HEK293T (cell line): ENCODE data around the gene PAPPA.

Source experiments
- CTCF ChIA-PET: fragments of 350-600 bp; formaldehyde crosslinking; extraction: SDS; loops from one replicate; lab custom pipeline; 2021; ENCODE audit warnings: antibody characterized with exemption, inconsistent platforms; lab: Yijun Ruan, JAX
- POLR2A ChIA-PET: fragments of 350-600 bp; formaldehyde crosslinking; extraction: SDS; loops from one replicate; lab custom pipeline; 2020; ENCODE audit warnings: antibody characterized with exemption, inconsistent platforms; lab: Yijun Ruan, JAX
- DNase-seq: peaks from one replicate; pipeline ENCODE4 v3.0.0; 2012; ENCODE audit warnings: mixed read lengths; ENCODE audit errors: extremely low spot score
- ARNT ChIP-seq: fragments of 450-650 bp; IDR thresholded peaks from 2 replicates; pipeline ENCODE4 v1.6.1; 2017; ENCODE audit warnings: mild to moderate bottlenecking
- BHLHE40 ChIP-seq: fragments of 450-650 bp; IDR thresholded peaks from 2 replicates; pipeline ENCODE4 v1.6.1; 2016; ENCODE audit warnings: mild to moderate bottlenecking, moderate library complexity, borderline replicate concordance
- CTBP1 ChIP-seq: fragments of 450-650 bp; IDR thresholded peaks from 2 replicates; pipeline ENCODE4 v1.6.1; 2016; ENCODE audit warnings: borderline replicate concordance
- ELF4 ChIP-seq: fragments of 450-650 bp; IDR thresholded peaks from 2 replicates; pipeline ENCODE4 v1.6.1; 2017; ENCODE audit warnings: antibody characterized with exemption
- FOXA1 ChIP-seq: fragments of 450-650 bp; IDR thresholded peaks from 2 replicates; pipeline ENCODE4 v1.6.1; 2016; ENCODE audit warnings: mild to moderate bottlenecking
- FOXK2 ChIP-seq: fragments of 450-650 bp; IDR thresholded peaks from 2 replicates; pipeline ENCODE4 v1.6.1; 2016; ENCODE audit warnings: mild to moderate bottlenecking
- FOXM1 ChIP-seq: fragments of 450-650 bp; IDR thresholded peaks from 2 replicates; pipeline ENCODE4 v1.6.1; 2017; ENCODE audit warnings: mild to moderate bottlenecking, borderline replicate concordance
- HDGF ChIP-seq: fragments of 450-650 bp; IDR thresholded peaks from 2 replicates; pipeline ENCODE4 v1.6.1; 2017; ENCODE audit warnings: antibody characterized with exemption, borderline replicate concordance
- L3MBTL2 ChIP-seq: fragments of 450-650 bp; conservative IDR thresholded peaks from 2 replicates; pipeline ENCODE4 v1.6.1; 2016; ENCODE audit warnings: mild to moderate bottlenecking
- LEF1 ChIP-seq: fragments of 450-650 bp; IDR thresholded peaks from 2 replicates; pipeline ENCODE4 v1.6.1; 2017; ENCODE audit warnings: mild to moderate bottlenecking, borderline replicate concordance
- NFRKB ChIP-seq: fragments of 450-650 bp; IDR thresholded peaks from 2 replicates; pipeline ENCODE4 v1.6.1; 2016; ENCODE audit warnings: mild to moderate bottlenecking, moderate library complexity
- SP1 ChIP-seq: fragments of 450-650 bp; IDR thresholded peaks from 2 replicates; pipeline ENCODE4 v1.6.1; 2017
- SUZ12 ChIP-seq: fragments of 450-650 bp; IDR thresholded peaks from 2 replicates; pipeline ENCODE4 v1.6.1; 2016; ENCODE audit warnings: mild to moderate bottlenecking
- TARDBP ChIP-seq: fragments of 450-650 bp; IDR thresholded peaks from 2 replicates; pipeline ENCODE4 v1.6.1; 2016
- ZNF384 ChIP-seq: fragments of 450-650 bp; IDR thresholded peaks from 2 replicates; pipeline ENCODE4 v1.6.1; 2016
- TF ChIP-seq, protein P1 (sequence below): fragments of 450-650 bp; IDR thresholded peaks from 2 replicates; pipeline ENCODE4 v1.6.1; 2016

PAPPA gene

GRCh38 chr9:116285320-116285719, 131.7 kb downstream of the PAPPA start:
- TF ChIP-seq CTBP1: no peak
- TF ChIP-seq SUZ12: no peak
- TF ChIP-seq ZNF384: no peak
- TF ChIP-seq, protein P1, sequence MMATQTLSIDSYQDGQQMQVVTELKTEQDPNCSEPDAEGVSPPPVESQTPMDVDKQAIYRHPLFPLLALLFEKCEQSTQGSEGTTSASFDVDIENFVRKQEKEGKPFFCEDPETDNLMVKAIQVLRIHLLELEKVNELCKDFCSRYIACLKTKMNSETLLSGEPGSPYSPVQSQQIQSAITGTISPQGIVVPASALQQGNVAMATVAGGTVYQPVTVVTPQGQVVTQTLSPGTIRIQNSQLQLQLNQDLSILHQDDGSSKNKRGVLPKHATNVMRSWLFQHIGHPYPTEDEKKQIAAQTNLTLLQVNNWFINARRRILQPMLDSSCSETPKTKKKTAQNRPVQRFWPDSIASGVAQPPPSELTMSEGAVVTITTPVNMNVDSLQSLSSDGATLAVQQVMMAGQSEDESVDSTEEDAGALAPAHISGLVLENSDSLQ: no peak
- TF ChIP-seq HDGF: no peak
- no peak for TF ChIP-seq FOXM1
- no peak for TF ChIP-seq LEF1
- TF ChIP-seq NFRKB: no peak
- TF ChIP-seq FOXA1: no peak
- no peak for TF ChIP-seq TARDBP
- DNase-seq: no peak
- ChIA-PET POLR2A (no interaction called here), CTCF (no interaction called here)

DNA sequence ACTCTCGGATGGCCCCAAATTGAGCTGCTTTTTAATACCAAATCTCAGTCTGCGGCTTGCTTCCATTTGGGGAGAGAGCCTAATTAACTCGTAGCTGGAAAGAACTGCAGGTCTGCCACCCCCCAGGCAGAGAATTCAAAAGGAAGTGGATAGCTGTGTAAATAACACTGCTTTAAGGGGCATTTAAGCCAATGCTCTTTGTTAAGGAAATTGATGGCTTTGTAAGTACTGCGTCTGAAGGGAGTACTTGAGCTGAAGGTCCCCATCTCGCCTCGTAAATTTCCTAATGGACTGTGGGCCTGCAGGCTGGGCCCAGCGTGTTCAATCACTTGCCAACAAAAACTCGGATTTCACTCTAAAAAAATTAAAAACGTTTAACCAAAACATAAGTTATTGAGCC, 132.7 kb downstream of the PAPPA start:
- no peak for DNase-seq
- ChIA-PET POLR2A (no interaction called here), CTCF (interaction anchor here (0.6 to 0.9 kb wide), 2 partner anchors 9 to 57 kb away, joined by 3 read pairs; no protein-coding TSS in a partner anchor)
- TF ChIP-seq SP1: no peak
- no peak for TF ChIP-seq TARDBP

GRCh38 chr9:116287721-116288120, 134.1 kb downstream of the PAPPA start:
- TF ChIP-seq SP1 (no peak), ELF4 (no peak), HDGF (no peak), SUZ12 (no peak), L3MBTL2 (no peak), FOXM1 (no peak), FOXK2 (no peak), BHLHE40 (no peak), LEF1 (no peak)
- POLR2A ChIA-PET: no interaction called here
- CTCF ChIA-PET: no interaction called here
- no peak for DNase-seq

DNA sequence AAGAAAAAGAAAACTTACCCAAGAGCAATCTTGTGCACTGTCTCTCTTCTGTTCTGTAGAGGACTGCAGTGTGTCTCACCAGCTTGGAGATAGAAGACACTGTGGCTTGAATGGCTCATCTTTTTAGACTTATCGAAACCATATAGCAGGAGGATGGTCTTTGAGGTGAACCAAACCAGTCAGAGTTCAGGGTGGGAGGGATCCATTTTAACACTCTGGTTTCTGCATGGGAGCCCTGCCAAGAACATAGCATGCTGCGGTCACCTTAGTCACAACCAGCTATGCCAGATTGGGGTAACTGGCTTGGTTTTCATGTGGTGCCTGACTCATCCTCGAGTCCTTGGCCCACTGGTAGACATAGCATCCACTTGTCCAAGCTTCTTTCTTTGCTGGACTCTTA, 135.1 kb downstream of the PAPPA start:
- TF ChIP-seq LEF1 (no peak), FOXA1 (no peak), ELF4 (no peak), SUZ12 (no peak)
- TF ChIP-seq, protein P1: no peak
- DNase-seq: no peak
- ChIA-PET CTCF (no interaction called here), POLR2A (no interaction called here)

DNA sequence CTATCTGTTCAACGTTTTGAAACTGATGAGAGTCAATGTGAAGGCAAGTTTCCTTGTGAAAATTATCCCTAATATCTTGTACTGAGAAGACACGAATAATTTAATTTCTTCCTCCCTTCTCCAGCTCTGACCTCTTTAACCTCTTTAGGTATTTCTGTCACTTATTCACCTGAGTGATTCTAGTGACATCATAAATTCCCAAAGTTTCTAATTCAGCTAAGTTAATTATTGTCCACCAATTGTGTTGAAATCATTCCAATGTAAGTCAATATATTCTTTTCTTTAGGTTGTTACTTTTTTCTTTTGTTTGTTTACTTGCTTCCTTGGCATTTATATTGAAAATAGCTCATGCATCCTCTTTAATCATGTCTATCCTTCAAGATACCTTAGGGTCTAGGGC, 143.8 kb downstream of the PAPPA start:
- CTCF ChIA-PET: no interaction called here
- DNase-seq: no peak
- TF ChIP-seq CTBP1: no peak
- POLR2A ChIA-PET: no interaction called here

DNA sequence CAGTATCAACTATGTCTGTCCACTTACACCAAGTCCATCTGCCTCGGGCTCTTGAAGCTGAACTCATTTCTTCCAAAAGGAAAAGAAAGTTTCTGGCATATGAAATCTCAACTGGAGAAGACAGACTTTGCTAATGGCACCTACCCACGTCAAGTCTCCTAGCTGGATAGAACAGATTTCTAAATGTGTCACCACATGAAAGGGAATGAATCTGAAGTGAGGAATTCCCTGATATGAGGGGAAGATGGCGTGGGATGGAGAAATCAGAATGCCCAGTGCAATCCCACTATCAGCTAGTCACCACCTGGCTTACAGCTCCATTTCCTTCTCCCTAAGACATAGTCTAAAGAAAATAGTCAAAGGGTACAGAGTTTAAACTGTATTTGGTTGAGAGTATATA, 144.7 kb downstream of the PAPPA start:
- ChIA-PET POLR2A (no interaction called here), CTCF (no interaction called here)
- DNase-seq: no peak
- no peak for TF ChIP-seq FOXA1
- no peak for TF ChIP-seq ELF4
- TF ChIP-seq, protein P1: no peak
- TF ChIP-seq FOXM1: no peak
- TF ChIP-seq TARDBP: no peak
- TF ChIP-seq FOXK2: no peak
- no peak for TF ChIP-seq CTBP1
- no peak for TF ChIP-seq HDGF
- TF ChIP-seq SP1: no peak
- no peak for TF ChIP-seq SUZ12
- no peak for TF ChIP-seq NFRKB
- TF ChIP-seq BHLHE40: no peak
- TF ChIP-seq LEF1: no peak
- no peak for TF ChIP-seq ARNT
- no peak for TF ChIP-seq L3MBTL2
- TF ChIP-seq ZNF384: no peak

DNA sequence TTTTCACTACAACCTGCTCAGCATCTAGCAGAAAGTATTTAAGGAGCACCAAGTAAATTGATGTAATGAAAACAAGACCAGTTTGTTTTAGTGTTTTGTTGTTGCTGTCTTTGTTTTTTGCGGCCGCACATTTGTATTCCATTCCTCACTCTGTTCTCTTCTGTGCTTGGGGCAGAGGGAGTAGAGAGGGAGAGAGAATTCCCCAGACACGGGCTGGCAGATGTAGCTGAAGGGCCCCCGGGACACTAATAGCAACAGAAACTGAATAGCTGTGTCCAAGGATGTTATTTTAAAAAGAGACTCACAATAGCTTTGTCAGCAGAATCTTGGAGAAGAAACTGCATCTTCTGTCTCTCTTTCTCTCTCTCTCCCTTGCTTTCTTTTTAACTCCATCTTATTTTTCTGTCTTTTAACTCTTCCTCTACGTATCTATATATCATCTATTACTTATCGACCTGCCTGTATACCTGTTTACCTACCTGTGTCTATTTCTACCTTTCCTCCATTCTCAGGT, 145.3 kb downstream of the PAPPA start:
- DNase-seq: no peak
- ChIA-PET POLR2A (no interaction called here), CTCF (no interaction called here)
- TF ChIP-seq TARDBP (no peak), FOXA1 (no peak), SP1 (no peak), BHLHE40 (no peak), FOXK2 (no peak), NFRKB (no peak), ARNT (no peak), SUZ12 (no peak), LEF1 (no peak)
